IMR-90 (cell line): ENCODE measurements around the gene CCL5. TPM values are rescaled to one million over a fixed set of nuclear protein-coding genes. Genes with fewer than 3 reads are reported as not detected.

Source experiments
- ATAC-seq: fragments of 200-7000 bp; cut with Tn5 transposase; 2 replicates; pipeline ENCODE4 v1.9.1; 2020; ENCODE audit warnings: low read depth, mild to moderate bottlenecking, moderate library complexity
- BruUV-seq: library from RNA; stranded (reverse); fragments of 400-500 nt; replicated peaks from 2 replicates; lab custom pipeline; 2021; lab: Mats Ljungman, UMichigan
- CTCF ChIA-PET: fragments of 300-600 bp; formaldehyde crosslinking; extraction: SDS; loops from one replicate; lab custom pipeline; 2021; ENCODE audit warnings: antibody characterized with exemption; lab: Yijun Ruan, JAX
- POLR2A ChIA-PET: fragments of 300-600 bp; sonication (Branson Sonifier 250); formaldehyde crosslinking; loops from one replicate; lab custom pipeline; 2022; ENCODE audit warnings: antibody characterized with exemption; ENCODE audit not compliant: unreplicated experiment; lab: Charles Lee
- DNase-seq: peaks from one replicate; pipeline ENCODE4 v3.0.0; 2013
- H2AFZ ChIP-seq: replicated peaks from 2 replicates; pipeline ENCODE3; 2013; ENCODE audit warnings: low read length, mild to moderate bottlenecking; ENCODE audit not compliant: poor library complexity
- H2AK5ac ChIP-seq: 2 replicates; pipeline ENCODE4 v1.6.1; 2013; ENCODE audit warnings: low read depth, low read length, inconsistent platforms
- H2AK9ac ChIP-seq: replicated peaks from 2 replicates; pipeline ENCODE3; 2013; ENCODE audit warnings: mild to moderate bottlenecking, low read depth, low read length, moderate library complexity; ENCODE audit not compliant: poor library complexity
- H2BK120ac ChIP-seq: 2 replicates; pipeline ENCODE4 v1.6.1; 2013; ENCODE audit warnings: low read depth, low read length, inconsistent platforms
- H2BK15ac ChIP-seq: 3 replicates; pipeline ENCODE4 v1.6.1; 2013; ENCODE audit warnings: low read depth, low read length, inconsistent platforms
- H2BK20ac ChIP-seq: 2 replicates; pipeline ENCODE4 v1.6.1; 2013; ENCODE audit warnings: low read depth, mild to moderate bottlenecking, inconsistent platforms, low read length, moderate library complexity
- H2BK5ac ChIP-seq: 2 replicates; pipeline ENCODE4 v1.6.1; 2013; ENCODE audit warnings: mild to moderate bottlenecking, low read depth, low read length, inconsistent platforms; ENCODE audit not compliant: poor library complexity, severe bottlenecking
- H3K14ac ChIP-seq: replicated peaks from 2 replicates; pipeline ENCODE4 v1.6.1; 2013; ENCODE audit warnings: low read depth, low read length, inconsistent platforms
- H3K18ac ChIP-seq: 2 replicates; pipeline ENCODE4 v1.6.1; 2013; ENCODE audit warnings: low read depth, low read length, control low read depth
- H3K23ac ChIP-seq: 2 replicates; pipeline ENCODE4 v1.6.1; 2013; ENCODE audit warnings: low read depth, low read length, inconsistent platforms
- H3K27ac ChIP-seq: 2 replicates; pipeline ENCODE4 v1.5.1; 2013; ENCODE audit warnings: mild to moderate bottlenecking, control low read depth, low read length; ENCODE audit not compliant: insufficient read depth
- H3K27me3 ChIP-seq: 2 replicates; pipeline ENCODE4 v1.6.1; 2013; ENCODE audit warnings: low read length; ENCODE audit not compliant: control insufficient read depth, insufficient read depth
- H3K36me3 ChIP-seq: 2 replicates; pipeline ENCODE4 v1.6.1; 2013; ENCODE audit warnings: low read length, mixed read lengths; ENCODE audit not compliant: control insufficient read depth, insufficient read depth
- H3K4ac ChIP-seq: 2 replicates; pipeline ENCODE4 v1.6.1; 2013; ENCODE audit warnings: low read depth, low read length, inconsistent platforms
- H3K4me1 ChIP-seq: 2 replicates; pipeline ENCODE4 v1.6.1; 2013; ENCODE audit warnings: low read length, mixed read lengths; ENCODE audit not compliant: control insufficient read depth, insufficient read depth
- H3K4me2 ChIP-seq: 2 replicates; pipeline ENCODE4 v1.6.1; 2013; ENCODE audit warnings: low read depth, mild to moderate bottlenecking, control low read depth, low read length, moderate library complexity
- H3K4me3 ChIP-seq: 2 replicates; pipeline ENCODE4 v1.5.1; 2013; ENCODE audit warnings: low read depth, mild to moderate bottlenecking, control low read depth, low read length, moderate library complexity; ENCODE audit not compliant: insufficient read depth
- H3K56ac ChIP-seq: 2 replicates; pipeline ENCODE4 v1.6.1; 2013; ENCODE audit warnings: low read length, inconsistent platforms; ENCODE audit not compliant: insufficient read depth; ENCODE audit errors: extremely low read depth
- H3K79me1 ChIP-seq, 2 experiments: 2 replicates each; pipeline ENCODE4 v1.6.1; 2013; ENCODE audit warnings: low read length in 2 of 2, inconsistent platforms in 1 of 2, low read depth in 1 of 2
- H3K9ac ChIP-seq: 2 replicates; pipeline ENCODE4 v1.6.1; 2013; ENCODE audit warnings: low read depth, low read length, control low read depth
- H3K9me1 ChIP-seq: 2 replicates; pipeline ENCODE4 v1.6.1; 2013; ENCODE audit warnings: low read length, inconsistent platforms; ENCODE audit not compliant: insufficient read depth
- H3K9me3 ChIP-seq: 2 replicates; pipeline ENCODE4 v1.6.1; 2013; ENCODE audit warnings: low read length; ENCODE audit not compliant: control insufficient read depth, insufficient read depth
- H4K20me1 ChIP-seq: 2 replicates; pipeline ENCODE4 v1.6.1; 2013; ENCODE audit warnings: low read length, inconsistent platforms; ENCODE audit not compliant: insufficient read depth
- H4K5ac ChIP-seq: 2 replicates; pipeline ENCODE4 v1.6.1; 2013; ENCODE audit warnings: mild to moderate bottlenecking, low read depth, low read length, control low read depth
- H4K8ac ChIP-seq, 2 experiments: 2 replicates each; pipeline ENCODE4 v1.6.1; 2013; ENCODE audit warnings: low read depth in 2 of 2, low read length in 2 of 2, control low read depth in 1 of 2, inconsistent platforms in 1 of 2
- H4K91ac ChIP-seq: 2 replicates; pipeline ENCODE4 v1.6.1; 2013; ENCODE audit warnings: low read depth, low read length, inconsistent platforms; ENCODE audit not compliant: insufficient read depth
- BHLHE40 ChIP-seq: fragments of 150-350 bp; IDR thresholded peaks from 2 replicates; pipeline ENCODE4 v1.6.1; 2016; ENCODE audit warnings: mild to moderate bottlenecking, low read depth, low read length
- CHD1 ChIP-seq: IDR thresholded peaks from 2 replicates; pipeline ENCODE4 v1.6.1; 2012; ENCODE audit warnings: low read depth, low read length, improper control_type of control experiment
- FOS ChIP-seq: fragments of 150-350 bp; IDR thresholded peaks from 2 replicates; pipeline ENCODE4 v1.6.1; 2016; ENCODE audit warnings: low read depth, low read length
- NFE2L2 ChIP-seq: fragments of 150-350 bp; IDR thresholded peaks from 2 replicates; pipeline ENCODE4 v1.6.1; 2016; ENCODE audit warnings: low read depth, mild to moderate bottlenecking, low read length
- POLR2A ChIP-seq: IDR thresholded peaks from 2 replicates; pipeline ENCODE4 v1.6.1; 2012; ENCODE audit warnings: mild to moderate bottlenecking, low read depth, low read length
- RCOR1 ChIP-seq: IDR thresholded peaks from 2 replicates; pipeline ENCODE4 v1.6.1; 2012; ENCODE audit warnings: mild to moderate bottlenecking, low read length, improper control_type of control experiment; ENCODE audit not compliant: insufficient replicate concordance
- SMC3 ChIP-seq: fragments of 150-350 bp; IDR thresholded peaks from 2 replicates; pipeline ENCODE4 v1.6.1; 2016; ENCODE audit warnings: low read depth, mild to moderate bottlenecking, antibody characterized with exemption, low read length, moderate library complexity
- WGBS, 2 experiments: methylation state at CpG; one replicate each; pipeline versions ENCODE4 v1.1.5 to v1.1.7; 2013; ENCODE audit warnings: missing lambda C conversion rate in 2 of 2; ENCODE audit not compliant: insufficient read length in 1 of 2; ENCODE audit errors: extremely low coverage in 2 of 2; 5-methylcytosine and 5-hydroxymethylcytosine counted together
- dilution Hi-C: fragments of 300-500 bp; cut with HindIII; formaldehyde crosslinking; loops from one replicate; pipeline ENCODE4 v1.14.3; 2018; ENCODE audit warnings: low sequenced_read_pairs; ENCODE audit not compliant: unreplicated experiment
- in situ Hi-C: fragments of 300-500 bp; cut with MboI; formaldehyde crosslinking; loops from 3 replicates; pipeline ENCODE4 v1.14.3; 2019; ENCODE audit warnings: low sequenced_read_pairs, inconsistent platforms, mixed read lengths
- intact Hi-C: fragments of 100-400 bp; cut with micrococcal nuclease; formaldehyde crosslinking; loops from 2 replicates; pipeline ENCODE4 v1.10.0; 2022
- polyA plus RNA-seq, 3 experiments: library from polyadenylated mRNA; depleted of rRNA; stranded (reverse); fragments of >200 nt; gene quantifications; 2 replicates each; pipeline ENCODE4 v1.2.3, GENCODE V29; 2012; ENCODE audit warnings: low replicate concordance in 1 of 3
- total RNA-seq: library from RNA; depleted of rRNA; stranded (reverse); fragments of >200 nt; gene quantifications from 2 replicates; pipeline ENCODE4 v1.2.3, GENCODE V29; 2012
- TF ChIP-seq, protein P1 (sequence below): fragments of 150-350 bp; IDR thresholded peaks from 2 replicates; pipeline ENCODE4 v1.6.1; 2016; ENCODE audit warnings: low read depth, mild to moderate bottlenecking, low read length, moderate library complexity, borderline replicate concordance
- TF ChIP-seq, protein P2 (sequence below): conservative IDR thresholded peaks from 2 replicates; pipeline ENCODE4 v1.5.1; 2012; ENCODE audit warnings: mild to moderate bottlenecking, low read depth, low read length, improper control_type of control experiment

CCL5 gene
- total and polyA plus RNA-seq, 2 of the 4 experiments (the other 2 are of a cell fraction): not detected

DNA sequence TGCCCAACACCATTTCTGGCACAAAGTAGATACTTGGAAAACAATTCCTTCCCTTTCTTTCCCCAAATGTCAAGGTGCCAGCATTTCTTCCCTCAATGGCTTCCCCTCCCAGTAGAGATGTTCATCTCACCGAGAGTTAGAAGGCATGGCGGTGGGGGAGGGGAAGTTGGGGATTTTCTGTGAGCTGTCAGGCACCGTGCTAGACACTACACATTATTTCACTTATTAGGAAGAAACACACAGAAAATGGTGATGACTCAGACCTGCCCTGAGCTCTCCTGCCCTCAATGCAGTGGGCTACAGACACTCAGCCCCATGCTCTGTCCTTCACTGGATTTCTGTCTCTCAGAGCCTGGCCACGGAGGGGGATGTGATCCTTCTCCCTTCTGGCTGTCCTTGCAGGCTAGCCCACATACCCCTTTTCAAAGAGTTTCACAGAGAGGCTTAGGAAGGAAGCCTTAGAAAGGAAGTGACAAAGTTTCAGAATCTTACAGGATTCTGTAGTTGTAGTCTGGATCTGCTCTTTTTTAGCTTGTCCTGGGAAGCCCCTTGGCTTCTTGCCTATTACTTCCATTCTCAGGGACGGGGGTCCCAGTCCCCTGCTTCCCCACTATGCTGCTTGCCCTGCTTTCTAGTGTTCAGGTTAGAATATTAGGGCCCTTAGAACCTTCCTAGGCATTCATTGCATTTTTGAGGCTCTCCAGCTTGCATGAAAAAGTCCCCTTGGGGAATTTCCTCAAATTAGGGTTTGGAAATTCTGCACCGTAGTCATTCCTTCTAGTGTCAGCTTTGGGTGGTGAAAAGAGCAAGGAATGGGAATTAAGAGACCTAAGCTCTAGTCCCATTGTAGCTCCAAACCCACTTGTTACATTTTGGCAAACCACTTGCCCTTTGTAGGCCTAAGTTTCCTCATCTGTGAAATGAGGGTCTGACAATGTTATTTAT is 12.2 kb upstream of the CCL5 start:
- CTCF ChIA-PET: no interaction called here
- no peak overlapping the region for H4K5ac ChIP-seq

More for the DNA sequence above, 12.2 kb upstream of the CCL5 start:
- Histone ChIP-seq H3K14ac (no peak overlapping the region), H4K20me1 (no peaks in the 10 kb centered on the region), H2AK9ac (no peak overlapping the region), H3K4me3 (no peak overlapping the region), H3K36me3 (no peaks in the 10 kb centered on the region), H2BK5ac (no peak overlapping the region), H3K27me3 (peaks cover 2% of the 10 kb centered on the region), H4K91ac (no peak overlapping the region), H3K27ac (no peak overlapping the region), H2BK15ac (no peak overlapping the region), H3K23ac (no peak overlapping the region), H3K9ac (no peak overlapping the region), H2BK20ac (no peak overlapping the region; the same call in 1 of the 2 replicates), H3K4me2 (no peak overlapping the region), H2AFZ (no peak overlapping the region), H2AK5ac (no peak overlapping the region), H4K8ac (no peak overlapping the region), H3K9me1 (no peaks in the 10 kb centered on the region; the same call in 1 of the 2 replicates), H3K79me1 (no peaks in the 10 kb centered on the region), H3K4ac (no peak overlapping the region), H2BK120ac (no peak overlapping the region), H3K9me3 (no peaks in the 10 kb centered on the region), H3K56ac (no peak overlapping the region), H3K18ac (no peak overlapping the region), H3K4me1 (no peaks in the 10 kb centered on the region)
- DNase-seq (peak; percentile 12), ATAC-seq (no peak)
- POLR2A ChIA-PET: no interaction called here
- in situ Hi-C loops (no loop called here), intact Hi-C loops (no loop called here), dilution Hi-C loops (no loop called here)
- BruUV-seq: no TSS peak
- no peak for TF ChIP-seq CHD1
- TF ChIP-seq, protein P1, sequence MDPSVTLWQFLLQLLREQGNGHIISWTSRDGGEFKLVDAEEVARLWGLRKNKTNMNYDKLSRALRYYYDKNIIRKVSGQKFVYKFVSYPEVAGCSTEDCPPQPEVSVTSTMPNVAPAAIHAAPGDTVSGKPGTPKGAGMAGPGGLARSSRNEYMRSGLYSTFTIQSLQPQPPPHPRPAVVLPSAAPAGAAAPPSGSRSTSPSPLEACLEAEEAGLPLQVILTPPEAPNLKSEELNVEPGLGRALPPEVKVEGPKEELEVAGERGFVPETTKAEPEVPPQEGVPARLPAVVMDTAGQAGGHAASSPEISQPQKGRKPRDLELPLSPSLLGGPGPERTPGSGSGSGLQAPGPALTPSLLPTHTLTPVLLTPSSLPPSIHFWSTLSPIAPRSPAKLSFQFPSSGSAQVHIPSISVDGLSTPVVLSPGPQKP: no peak
- no peak for TF ChIP-seq FOS
- no peak for TF ChIP-seq RCOR1
- no peak for TF ChIP-seq NFE2L2
- no peak for TF ChIP-seq SMC3
- TF ChIP-seq, protein P2, sequence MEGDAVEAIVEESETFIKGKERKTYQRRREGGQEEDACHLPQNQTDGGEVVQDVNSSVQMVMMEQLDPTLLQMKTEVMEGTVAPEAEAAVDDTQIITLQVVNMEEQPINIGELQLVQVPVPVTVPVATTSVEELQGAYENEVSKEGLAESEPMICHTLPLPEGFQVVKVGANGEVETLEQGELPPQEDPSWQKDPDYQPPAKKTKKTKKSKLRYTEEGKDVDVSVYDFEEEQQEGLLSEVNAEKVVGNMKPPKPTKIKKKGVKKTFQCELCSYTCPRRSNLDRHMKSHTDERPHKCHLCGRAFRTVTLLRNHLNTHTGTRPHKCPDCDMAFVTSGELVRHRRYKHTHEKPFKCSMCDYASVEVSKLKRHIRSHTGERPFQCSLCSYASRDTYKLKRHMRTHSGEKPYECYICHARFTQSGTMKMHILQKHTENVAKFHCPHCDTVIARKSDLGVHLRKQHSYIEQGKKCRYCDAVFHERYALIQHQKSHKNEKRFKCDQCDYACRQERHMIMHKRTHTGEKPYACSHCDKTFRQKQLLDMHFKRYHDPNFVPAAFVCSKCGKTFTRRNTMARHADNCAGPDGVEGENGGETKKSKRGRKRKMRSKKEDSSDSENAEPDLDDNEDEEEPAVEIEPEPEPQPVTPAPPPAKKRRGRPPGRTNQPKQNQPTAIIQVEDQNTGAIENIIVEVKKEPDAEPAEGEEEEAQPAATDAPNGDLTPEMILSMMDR: no peak
- TF ChIP-seq POLR2A: no peak
- no peak for TF ChIP-seq BHLHE40
- WGBS, 2 experiments: no CpG with 5 or more reads among the region's 6 CpGs
